Stimulated activated naive CD8-positive, alpha-beta T cell treated with anti-CD3 and anti-CD28 coated beads, Interleukin-15, Interleukin-2, amounts not matched to agents 100 ng/mL and 50 ng/mL, for 24 hours (primary cell): ENCODE results near the gene MYL5.
A peak's percentile ranks its signal among the peaks of the same experiment; 100 is the strongest.

ENCODE experiments used
- H3K27ac Mint-ChIP-seq: one replicate; pipeline ENCODE4 v1.8.0; 2021; ENCODE audit warnings: mild to moderate bottlenecking, mixed read lengths
- H3K27me3 Mint-ChIP-seq: one replicate; pipeline ENCODE4 v1.8.0; 2021; ENCODE audit warnings: mixed read lengths
- H3K36me3 Mint-ChIP-seq: one replicate; pipeline ENCODE4 v1.8.0; 2021; ENCODE audit warnings: low read depth, mixed read lengths
- H3K4me1 Mint-ChIP-seq: one replicate; pipeline ENCODE4 v1.8.0; 2021; ENCODE audit warnings: low read depth, mixed read lengths
- H3K4me3 Mint-ChIP-seq: one replicate; pipeline ENCODE4 v1.8.0; 2021; ENCODE audit warnings: mild to moderate bottlenecking, mixed read lengths
- H3K9me3 Mint-ChIP-seq: one replicate; pipeline ENCODE4 v1.8.0; 2021; ENCODE audit warnings: mixed read lengths

Gene MYL5

DNA sequence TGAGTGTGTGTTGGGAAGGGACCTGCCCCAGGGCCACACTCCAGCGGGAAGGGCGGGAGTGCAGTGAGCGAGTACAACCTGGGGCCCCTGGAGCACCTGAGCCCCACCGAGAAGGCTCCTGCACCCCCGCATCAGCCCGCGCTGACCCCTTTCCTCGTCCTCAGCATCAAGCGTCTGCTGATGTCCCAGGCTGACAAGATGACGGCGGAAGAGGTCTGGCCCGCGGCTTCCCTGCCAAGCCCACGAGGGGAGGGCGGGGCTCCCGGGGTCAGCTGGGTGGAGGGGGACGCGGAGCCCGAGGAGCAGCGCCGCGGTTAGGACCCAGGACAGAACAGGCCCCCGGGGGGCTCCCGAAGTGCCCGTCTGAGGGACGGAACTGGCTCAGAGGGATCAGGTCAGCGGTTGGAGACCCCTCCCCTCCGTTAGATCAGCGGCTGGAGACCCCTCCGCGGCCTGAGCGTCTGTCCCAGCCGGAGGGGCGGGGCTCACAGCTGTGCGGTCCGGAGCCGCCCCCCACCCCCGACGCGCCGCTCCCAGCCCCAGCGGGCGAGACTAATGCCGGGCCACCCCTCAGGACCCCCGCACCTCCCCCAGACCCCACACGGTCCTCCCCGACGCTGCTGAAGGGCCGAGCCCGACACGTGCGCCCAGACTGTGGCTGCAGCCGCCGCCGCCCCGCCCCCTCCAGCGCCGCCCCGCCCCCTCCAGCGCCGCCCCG, 6.7 kb downstream of the MYL5 start:
- H3K4me3 Mint-ChIP-seq, result peak overlapping the region; percentile 68
- no peaks in the 10 kb centered on the region for H3K27me3 Mint-ChIP-seq
- H3K4me1 Mint-ChIP-seq, result peaks cover 14% of the 10 kb centered on the region
- no peak overlapping the region for H3K27ac Mint-ChIP-seq
- H3K9me3 Mint-ChIP-seq, result no peaks in the 10 kb centered on the region
- H3K36me3 Mint-ChIP-seq, result no peaks in the 10 kb centered on the region

DNA sequence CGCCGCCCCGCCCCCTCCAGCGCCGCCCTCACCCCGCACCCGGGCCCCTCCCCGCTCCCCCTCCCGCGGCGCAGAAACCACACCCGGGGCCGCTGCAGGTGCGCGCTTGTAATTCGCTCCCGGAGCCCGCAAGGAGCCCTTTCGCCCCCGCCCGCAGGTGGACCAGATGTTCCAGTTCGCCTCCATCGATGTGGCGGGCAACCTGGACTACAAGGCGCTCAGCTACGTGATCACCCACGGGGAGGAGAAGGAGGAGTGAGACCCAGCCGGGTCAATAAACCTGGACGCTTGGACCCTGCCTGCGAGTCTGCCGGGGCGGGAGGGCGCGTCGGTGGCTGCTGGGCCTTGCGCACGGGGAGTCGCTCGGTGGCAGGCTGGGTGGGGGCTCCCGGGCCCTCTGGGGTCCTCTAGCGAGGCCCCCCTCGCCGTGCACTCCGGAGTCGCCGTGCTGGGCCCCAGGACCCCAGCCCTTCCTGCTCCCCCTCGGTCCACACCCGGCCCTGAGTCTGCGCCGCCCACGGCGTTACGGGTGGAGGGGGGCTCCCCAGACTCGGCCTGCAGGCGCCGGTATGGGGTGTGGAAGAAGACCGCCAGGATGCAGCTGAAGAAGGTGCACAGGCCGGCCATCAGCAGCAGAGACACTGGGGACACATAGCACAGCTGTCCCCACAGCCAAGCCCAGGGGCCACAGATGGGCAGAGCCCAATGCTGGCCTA, 7.6 kb downstream of the MYL5 start:
- no peaks in the 10 kb centered on the region for H3K27me3 Mint-ChIP-seq
- no peak overlapping the region for H3K27ac Mint-ChIP-seq
- peaks cover 12% of the 10 kb centered on the region for H3K4me1 Mint-ChIP-seq
- no peak overlapping the region for H3K4me3 Mint-ChIP-seq
- H3K9me3 Mint-ChIP-seq, result no peaks in the 10 kb centered on the region
- no peaks in the 10 kb centered on the region for H3K36me3 Mint-ChIP-seq

DNA sequence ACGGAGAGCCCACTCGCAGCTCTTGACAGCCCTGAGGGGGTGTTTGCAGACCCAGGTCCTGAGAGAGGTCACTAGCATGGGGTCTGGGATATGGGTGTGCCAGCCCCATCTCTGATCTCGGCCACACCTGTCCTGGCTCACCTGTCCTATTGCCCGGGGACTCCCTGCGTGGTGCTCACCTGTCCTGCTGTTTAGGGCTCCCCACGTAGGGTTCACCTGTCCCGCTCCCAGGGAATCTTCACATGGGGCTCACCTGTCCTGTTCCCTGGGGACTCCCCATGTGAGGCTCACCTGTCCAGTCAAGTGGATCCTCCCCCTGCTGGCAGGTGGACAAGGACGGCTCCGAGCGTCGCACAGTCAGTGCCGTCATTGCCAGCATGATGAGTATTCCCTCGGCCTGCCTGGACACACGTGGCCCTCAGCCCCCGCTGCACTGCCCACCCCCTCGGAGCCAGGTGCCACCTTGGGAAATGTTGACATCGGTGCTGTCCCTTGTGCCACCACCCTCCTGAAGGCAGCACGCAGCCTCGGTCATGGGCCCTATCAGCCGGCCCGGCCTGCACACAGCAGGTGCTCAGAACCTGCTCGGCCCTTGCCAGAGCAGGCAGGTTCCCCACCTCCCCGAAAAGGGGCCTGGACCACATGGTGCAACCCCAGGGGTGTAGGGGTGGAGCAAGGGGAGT, 8.3 kb downstream of the MYL5 start:
- no peak overlapping the region for H3K4me3 Mint-ChIP-seq
- H3K4me1 Mint-ChIP-seq, result peaks cover 12% of the 10 kb centered on the region
- no peaks in the 10 kb centered on the region for H3K9me3 Mint-ChIP-seq
- no peaks in the 10 kb centered on the region for H3K27me3 Mint-ChIP-seq
- H3K36me3 Mint-ChIP-seq, result no peaks in the 10 kb centered on the region
- no peak overlapping the region for H3K27ac Mint-ChIP-seq

DNA sequence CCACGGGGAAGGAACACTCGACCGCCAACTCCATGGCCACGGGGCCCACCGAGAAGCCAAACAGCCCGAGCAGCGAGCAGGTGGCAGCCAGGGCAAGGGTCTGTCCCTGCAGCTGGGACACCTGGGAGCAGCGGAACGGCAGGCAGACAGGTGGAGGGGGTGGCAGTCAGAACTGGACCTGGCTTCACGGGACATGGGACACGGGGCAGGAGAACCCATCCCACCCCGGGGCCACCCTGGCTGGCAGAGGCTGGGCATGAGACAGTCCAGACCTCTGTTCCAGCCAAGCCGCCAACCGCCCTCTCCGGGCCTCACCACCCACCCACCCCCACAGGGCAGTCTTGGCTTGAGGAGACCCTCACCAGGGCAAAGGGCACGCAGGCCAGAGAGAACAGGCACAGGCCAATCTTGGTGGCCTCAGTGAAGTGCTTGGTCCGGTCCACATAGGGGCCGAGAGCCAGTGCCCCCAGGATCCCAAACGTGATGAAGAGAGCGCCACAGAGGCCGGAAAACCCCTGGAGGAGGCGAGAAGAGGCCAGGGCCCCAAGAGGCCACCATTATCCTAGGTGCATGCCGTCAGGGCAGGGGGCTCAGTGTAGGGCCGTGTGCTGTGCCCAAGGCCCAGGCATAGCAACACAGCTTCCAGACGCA, 9.0 kb downstream of the MYL5 start:
- H3K36me3 Mint-ChIP-seq, result no peaks in the 10 kb centered on the region
- no peak overlapping the region for H3K4me3 Mint-ChIP-seq
- no peaks in the 10 kb centered on the region for H3K27me3 Mint-ChIP-seq
- no peaks in the 10 kb centered on the region for H3K9me3 Mint-ChIP-seq
- H3K27ac Mint-ChIP-seq, result no peak overlapping the region
- peaks cover 12% of the 10 kb centered on the region for H3K4me1 Mint-ChIP-seq

DNA sequence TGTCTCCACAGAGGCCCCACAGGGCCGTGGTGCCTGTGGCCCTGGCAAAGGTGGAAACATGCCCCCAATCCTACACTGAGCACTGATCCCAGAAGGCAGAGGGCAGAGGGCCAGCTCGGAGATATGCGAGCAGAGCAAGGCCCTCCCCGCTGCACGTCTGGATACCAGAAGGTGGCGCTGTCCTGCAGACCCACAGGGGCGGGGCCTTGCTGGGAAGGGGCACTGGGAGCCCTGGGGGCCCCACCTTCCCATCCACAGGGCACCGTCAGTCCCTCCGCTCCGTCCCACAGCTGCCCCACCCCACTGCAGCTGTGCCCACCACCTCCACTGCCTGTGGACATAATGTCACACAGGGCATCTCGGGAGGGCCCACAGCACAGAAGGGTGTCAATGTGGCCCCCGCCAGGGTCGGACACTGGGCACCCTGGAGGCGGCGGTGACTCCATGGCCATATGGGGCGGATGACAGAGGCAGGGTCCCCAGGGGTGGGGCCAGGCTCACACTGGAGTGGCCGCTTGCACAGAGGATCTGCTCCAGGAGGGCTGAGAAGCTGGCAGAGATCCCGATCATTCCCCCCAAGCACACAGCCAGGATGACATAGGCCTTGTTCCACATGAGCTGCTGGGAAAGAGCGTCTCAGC, 9.8 kb downstream of the MYL5 start:
- H3K27ac Mint-ChIP-seq, result no peak overlapping the region
- no peak overlapping the region for H3K4me3 Mint-ChIP-seq
- H3K4me1 Mint-ChIP-seq, result peaks cover 12% of the 10 kb centered on the region
- H3K9me3 Mint-ChIP-seq, result no peaks in the 10 kb centered on the region
- H3K27me3 Mint-ChIP-seq, result no peaks in the 10 kb centered on the region
- no peaks in the 10 kb centered on the region for H3K36me3 Mint-ChIP-seq

DNA sequence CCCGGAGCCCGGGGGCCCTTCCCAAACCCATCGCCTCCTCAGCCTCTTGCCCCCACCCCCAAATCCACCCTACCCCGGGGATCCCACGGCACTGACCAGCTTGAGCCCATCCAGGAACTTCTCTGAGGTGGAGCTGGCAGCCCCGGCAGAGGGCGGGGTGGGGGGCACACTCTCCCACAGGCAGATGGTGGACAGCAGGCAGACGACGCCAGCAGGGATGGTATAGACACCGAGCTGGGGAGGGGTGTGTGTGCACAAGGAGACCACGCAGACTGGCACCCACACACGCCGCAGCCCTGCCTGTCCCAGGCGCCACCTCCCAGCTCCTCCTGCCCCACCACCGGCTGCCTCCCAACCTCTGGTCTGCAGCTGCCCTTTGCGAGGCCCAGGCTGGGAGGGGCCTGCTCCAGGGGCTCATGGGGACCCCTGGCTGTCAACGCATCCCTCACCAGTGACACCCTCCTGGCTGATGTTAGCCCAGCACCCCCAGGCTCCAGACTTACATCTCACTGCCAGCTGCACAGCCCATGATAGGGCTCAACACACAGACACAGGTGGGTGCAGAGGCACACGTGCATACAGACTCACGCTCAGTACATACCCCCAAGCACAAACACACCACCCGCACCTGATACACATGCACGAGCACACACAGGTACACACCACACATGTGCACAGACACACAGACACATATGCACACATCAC, 10.4 kb downstream of the MYL5 start:
- no peak overlapping the region for H3K27ac Mint-ChIP-seq
- no peak overlapping the region for H3K4me3 Mint-ChIP-seq
- peaks cover 12% of the 10 kb centered on the region for H3K4me1 Mint-ChIP-seq
- H3K36me3 Mint-ChIP-seq, result no peaks in the 10 kb centered on the region
- H3K27me3 Mint-ChIP-seq, result no peaks in the 10 kb centered on the region
- no peaks in the 10 kb centered on the region for H3K9me3 Mint-ChIP-seq

DNA sequence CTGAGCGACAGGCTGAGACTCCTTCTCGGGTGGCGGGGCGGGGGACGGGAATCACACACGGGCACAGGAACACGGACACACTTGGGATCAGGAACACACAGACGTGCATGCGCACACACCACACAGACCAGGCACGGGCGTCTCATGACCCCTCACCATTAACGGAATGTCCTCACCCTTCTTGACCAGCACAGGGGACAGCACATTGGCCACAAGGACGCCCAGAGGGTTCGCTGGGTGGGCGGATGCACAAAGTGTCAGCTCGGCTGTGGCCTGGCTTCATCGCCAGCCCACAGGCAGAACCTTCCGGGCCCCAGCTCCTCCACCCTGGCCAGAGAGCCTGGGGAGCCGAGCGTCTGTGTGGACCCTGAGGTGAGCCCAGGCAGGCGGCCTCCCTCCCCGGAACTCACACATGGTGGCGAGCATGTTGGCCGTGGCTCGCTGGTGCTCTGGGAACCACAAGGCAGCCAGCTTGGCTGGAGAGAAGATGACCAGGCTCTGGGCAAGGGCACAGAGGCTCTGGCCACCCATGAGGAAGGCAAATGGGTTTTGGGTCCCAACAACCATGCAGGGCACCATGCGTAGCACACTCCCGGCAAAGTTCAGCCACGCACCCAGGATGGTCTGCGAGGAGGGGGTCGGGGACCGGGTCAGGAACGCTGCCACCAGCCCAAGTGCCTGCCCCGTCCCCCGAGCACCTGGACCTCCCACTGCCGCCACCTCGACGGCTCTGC, 11.5 kb downstream of the MYL5 start:
- Mint-ChIP-seq H3K4me3 (no peak overlapping the region), H3K9me3 (no peaks in the 10 kb centered on the region), H3K27ac (no peak overlapping the region)

DNA sequence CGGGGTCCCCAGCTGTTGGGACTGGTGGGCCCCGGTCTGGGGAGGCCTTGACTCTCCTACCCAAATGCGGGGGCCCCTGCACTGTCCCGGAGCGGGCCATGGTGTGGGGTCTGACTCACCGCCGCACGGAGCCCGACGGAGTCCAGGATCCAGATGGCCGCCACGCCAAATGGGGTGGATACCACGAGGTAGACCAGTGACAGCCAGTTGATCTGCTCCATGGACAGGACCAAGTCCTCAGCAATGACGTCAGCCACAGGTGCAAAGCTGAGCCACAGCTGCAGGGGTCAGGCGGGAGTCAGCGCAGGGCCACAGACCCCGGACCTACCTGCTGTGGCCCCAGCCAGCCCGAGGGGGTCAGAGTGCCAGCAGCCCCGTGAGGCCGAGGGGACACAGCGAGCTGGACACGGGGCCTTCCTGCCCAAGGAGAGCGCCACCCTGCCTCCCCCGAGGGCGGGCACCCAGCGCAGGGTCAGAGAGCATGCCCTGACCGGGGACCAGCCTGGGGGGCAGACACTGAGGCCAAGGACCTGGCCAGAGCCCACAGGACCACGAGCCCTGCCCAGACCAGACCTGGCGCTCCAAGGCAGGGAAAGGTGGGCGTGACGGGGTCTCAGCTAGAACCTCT, 12.2 kb downstream of the MYL5 start:
- Mint-ChIP-seq H3K27me3 (no peaks in the 10 kb centered on the region), H3K9me3 (no peaks in the 10 kb centered on the region), H3K4me3 (no peak overlapping the region), H3K4me1 (peaks cover 4% of the 10 kb centered on the region), H3K27ac (no peak overlapping the region), H3K36me3 (no peaks in the 10 kb centered on the region)

More for the DNA sequence above, 11.5 kb downstream of the MYL5 start:
- Mint-ChIP-seq H3K4me1 (peaks cover 4% of the 10 kb centered on the region), H3K36me3 (no peaks in the 10 kb centered on the region), H3K27me3 (no peaks in the 10 kb centered on the region)

DNA sequence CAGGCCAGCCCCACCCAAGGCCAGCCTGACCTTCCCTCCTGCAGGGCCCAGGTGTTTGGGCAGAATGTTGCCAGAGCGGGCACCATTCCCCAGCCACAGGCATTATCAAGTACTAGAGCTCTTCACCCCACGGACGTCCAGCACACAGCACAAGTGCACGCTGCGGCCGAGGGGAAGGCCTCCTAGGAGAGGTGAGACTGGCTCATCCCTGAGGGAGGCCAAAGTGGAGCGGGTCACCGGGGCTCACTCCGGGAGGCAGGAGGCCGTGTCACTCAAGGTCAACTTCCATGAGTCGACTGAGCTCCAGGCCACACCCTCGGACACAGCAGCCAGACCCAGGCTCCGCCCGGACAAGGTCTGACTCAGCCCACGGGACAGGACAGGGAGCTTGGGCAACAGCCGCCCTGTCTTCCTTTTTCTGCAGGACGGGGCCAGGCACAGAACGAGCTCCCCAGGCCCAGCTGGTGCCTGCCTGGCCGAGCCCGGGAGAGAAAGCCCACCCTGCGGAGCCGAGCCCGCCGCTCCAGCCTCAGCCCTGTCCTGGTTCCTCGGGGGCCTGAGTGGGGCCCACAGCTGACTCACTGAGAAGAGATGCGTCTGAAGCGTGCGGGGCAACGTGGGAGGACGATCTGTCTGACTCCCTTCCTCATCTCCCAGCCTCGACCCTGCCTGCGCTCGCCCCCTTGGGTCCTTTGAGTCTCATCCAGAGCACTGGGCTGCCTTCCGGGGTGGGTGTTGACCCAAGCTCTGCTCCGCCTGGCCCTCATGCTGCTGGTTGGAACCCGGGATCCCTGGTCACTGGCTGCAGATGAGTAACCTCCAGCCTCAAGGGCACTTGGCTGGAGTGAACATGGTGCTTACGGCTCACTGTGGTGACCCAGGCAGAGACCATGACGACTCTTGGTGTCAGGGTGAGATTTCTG, 13.0 kb downstream of the MYL5 start:
- Mint-ChIP-seq H3K27ac (no peak overlapping the region), H3K4me1 (peaks cover 4% of the 10 kb centered on the region), H3K4me3 (no peak overlapping the region), H3K36me3 (no peaks in the 10 kb centered on the region), H3K27me3 (no peaks in the 10 kb centered on the region), H3K9me3 (no peaks in the 10 kb centered on the region)

DNA sequence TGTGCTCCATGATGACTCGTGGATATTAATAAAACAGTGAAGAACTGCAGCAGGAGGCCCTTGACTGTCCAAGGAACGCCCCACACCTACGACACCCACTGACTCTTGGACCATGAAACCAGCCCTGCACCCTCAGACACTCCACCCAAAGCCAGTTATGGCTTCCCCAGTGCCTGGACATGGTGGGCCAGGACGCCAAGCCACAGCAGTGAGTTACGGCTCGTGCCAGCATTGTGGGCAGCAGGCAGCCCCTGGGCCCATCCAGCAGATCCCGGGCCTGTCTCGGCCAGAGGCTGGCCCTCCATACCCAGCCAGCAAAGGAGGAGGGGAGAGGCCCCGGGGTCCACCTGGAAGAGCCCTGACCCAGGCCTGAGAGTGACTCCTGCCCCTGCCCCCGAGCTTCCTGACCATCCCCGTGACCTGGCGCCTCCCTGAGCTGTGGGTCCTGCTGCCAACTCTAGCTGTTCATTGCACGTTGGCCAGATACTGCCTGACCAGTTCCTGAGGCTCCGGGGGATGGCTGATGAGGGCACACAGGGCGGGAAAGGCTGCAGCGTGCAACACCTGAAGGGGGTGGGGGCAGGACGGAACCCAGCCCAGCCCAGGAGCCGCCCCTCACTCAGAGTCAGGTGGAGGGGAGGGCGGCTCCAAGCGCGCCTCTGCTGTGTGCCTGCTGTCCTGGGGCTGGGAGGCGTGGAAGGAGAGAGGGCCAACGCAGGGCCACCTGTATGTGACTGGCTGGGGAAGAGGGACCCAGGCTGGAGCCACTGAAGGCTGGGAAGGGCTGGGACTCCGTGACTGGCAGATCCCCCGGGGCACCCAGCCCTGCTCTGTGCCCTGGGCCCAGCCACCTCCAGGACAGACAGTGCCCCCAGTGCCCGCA, 13.9 kb downstream of the MYL5 start:
- H3K4me3 Mint-ChIP-seq, result peak overlapping the region; percentile 37
- no peaks in the 10 kb centered on the region for H3K4me1 Mint-ChIP-seq
- no peak overlapping the region for H3K27ac Mint-ChIP-seq
- no peaks in the 10 kb centered on the region for H3K36me3 Mint-ChIP-seq
- no peaks in the 10 kb centered on the region for H3K27me3 Mint-ChIP-seq
- no peaks in the 10 kb centered on the region for H3K9me3 Mint-ChIP-seq

DNA sequence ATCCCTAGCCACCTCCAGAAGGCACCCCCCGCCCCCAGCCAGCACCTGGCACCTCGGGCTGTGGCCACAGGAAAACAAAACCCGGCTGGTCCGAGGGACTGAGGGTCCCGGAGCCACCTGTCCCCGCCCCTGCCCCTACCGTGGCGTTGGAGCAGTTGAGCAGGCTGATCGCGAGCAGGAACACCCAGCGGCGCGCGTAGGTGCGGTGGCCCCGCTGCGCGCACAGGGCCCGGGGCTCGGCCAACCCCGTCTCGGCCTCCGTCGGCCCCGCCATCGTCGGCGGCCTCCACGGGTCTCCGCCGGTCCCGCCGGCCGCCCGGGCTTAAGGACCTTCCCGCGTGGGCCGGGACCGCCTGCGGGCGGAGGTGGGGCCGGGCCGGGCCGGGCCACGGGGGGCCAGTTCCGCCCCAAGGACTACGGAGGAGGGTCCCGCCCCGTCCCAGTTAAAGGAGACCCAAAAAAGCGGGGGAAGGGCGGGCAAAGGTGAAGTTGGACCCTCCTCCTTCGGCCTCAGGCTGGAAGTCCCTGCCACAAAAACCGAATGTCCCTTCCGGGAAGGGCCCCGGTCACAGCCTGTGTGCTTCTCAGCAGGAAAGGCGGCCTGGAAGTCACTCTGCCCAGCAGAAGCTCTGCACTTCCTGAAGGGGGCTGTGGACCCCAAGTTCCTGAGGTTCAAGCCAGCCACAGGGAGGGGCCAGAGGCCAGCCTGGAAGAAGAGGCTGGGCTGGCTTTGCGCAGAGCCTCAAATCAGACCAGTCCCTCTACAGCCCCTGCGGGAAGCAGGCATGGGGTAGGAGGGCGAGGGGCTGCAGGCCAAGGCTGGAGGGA, 14.7 kb downstream of the MYL5 start, which contains the start of gene SLC49A3:
SLC49A3 (minus strand) TSS at position 298 of the 828 bp plus-strand sequence; CDS start at position 274, 24 bp downstream.
- no peaks in the 10 kb centered on the region for H3K27me3 Mint-ChIP-seq
- H3K4me3 Mint-ChIP-seq, result peak within 1 kb of the TSS; percentile 37
- H3K9me3 Mint-ChIP-seq, result no peaks in the 10 kb centered on the region
- no peak within 1 kb of the TSS for H3K27ac Mint-ChIP-seq
- no peaks in the 10 kb centered on the region for H3K4me1 Mint-ChIP-seq
- H3K36me3 Mint-ChIP-seq, result no peaks in the 10 kb centered on the region
